ENCODE results near the gene HIC1.

Gene HIC1

DNA sequence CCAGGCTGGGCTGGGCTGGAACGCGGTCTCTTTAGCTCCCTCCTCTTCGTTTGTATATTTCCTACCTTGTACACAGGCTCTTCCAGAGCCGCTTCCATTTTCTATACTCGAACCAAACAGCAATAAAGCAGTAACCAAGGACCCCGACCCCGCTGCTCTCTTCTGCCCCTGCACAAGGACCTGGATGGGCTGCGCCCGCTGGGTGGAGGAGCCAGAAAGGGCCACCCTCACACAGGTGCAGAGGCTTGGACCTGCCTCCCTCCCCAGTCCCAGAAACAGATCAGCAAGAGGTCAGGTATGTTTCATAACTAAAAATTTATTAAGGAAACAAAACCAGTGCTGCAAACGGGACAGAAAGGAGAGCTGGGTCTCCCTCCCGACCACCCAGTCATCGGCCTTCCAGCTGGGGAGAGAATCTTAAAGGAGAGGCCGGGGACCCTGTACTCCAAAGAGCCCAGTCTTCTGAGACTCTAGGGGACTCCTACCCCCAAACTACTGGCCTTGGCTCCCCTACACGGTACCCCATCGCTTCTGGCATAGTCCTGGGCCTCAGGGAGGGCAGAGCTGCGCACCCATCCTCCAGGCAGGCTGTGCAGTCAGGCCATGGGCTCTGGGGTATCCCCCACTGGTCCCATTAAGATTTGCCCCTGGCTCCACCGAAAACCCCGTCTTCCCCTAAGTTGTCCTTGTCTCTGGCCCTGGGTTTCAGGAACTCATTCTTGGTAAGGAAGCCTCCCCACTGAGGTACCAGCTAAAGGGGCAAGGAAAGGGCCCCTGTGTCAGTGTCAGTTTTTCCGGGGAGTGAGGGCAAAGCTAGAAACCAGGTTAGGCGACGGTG lies 4.9 kb downstream of the HIC1 start:
- H3K4me3 ChIP-seq (ENCODE audit: low read depth, low read length) = no peak overlapping the region

DNA sequence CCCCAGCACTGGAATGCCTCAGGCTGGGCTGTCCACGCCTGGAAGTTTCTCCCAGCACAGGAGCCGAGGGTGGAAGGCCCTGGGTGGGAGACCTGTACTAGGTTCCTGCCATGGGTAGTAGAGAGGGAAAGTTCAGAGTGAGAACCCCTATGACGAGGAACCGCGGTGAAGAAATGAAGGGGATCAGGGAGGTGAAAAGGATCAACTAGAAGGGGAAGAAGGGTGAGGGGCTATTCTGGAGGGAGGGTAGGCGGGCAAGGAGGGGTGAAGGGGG lies 5.4 kb downstream of the HIC1 start:
- H3K4me3 ChIP-seq (ENCODE audit: low read depth, low read length) = no peak overlapping the region

DNA sequence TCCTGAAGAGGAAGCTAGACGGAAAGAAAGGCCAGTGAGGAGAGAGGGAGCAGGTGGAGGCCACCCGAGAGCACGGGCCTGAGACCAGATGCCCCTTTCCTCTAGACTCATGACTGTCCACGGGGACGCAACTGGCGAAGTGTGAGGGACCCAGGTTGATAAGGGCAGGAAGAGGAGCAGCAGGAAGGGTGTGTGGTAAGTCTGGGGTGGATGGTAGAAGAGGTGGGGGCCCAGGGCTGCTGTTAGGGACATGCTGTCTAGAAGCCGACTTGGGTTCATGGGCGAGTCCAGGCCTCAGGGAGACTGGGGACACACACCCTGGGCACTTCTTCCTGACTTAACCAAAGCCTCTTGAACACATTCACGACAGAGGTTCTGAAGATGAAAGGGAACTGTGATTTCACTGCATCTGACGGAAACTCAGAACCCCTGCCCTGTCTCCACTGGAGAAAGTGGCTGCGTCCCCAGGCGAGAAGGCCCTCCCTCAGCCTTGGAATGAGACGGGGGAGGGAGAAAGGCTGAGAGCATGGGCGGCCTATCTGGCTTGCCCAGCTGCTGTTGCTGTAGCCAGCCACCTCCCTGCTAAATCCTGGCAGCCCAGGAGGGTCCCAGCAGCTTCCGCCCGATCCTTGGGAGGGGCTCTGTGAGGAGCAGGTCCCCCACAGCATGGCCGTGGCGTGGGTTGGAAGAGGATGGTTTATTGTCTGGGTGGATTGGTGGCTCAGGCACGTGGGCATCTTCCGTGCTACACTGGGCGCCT lies 6.0 kb downstream of the HIC1 start:
- no peak overlapping the region for H3K4me3 ChIP-seq (ENCODE audit: low read depth, low read length)

DNA sequence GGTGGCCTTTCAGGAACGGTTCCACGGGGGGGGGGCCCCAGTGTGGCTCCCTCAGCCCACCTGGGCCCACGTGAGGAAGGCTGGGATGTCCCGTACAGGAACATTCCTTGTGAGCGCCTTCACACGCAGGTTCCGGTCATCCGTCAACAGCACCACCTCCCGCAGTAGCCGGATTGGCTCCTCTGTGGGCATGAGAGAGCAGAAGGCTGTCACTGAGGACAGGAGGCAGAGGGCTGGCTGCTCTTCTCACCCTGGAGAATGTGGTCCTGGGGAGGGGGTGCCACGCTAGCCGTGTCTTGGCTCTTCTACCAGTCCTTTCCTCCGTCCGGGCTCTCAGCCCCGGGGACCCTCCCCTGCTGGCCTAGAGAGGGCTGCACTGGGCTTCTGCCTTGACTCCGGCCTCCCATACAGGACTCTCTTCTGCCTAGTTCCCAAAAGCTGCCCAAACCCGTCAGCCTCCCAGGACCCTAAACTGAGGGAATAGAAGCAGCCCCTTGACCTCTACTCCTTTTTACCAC lies 6.6 kb downstream of the HIC1 start:
- H3K4me3 ChIP-seq (ENCODE audit: low read depth, low read length) = no peak overlapping the region

DNA sequence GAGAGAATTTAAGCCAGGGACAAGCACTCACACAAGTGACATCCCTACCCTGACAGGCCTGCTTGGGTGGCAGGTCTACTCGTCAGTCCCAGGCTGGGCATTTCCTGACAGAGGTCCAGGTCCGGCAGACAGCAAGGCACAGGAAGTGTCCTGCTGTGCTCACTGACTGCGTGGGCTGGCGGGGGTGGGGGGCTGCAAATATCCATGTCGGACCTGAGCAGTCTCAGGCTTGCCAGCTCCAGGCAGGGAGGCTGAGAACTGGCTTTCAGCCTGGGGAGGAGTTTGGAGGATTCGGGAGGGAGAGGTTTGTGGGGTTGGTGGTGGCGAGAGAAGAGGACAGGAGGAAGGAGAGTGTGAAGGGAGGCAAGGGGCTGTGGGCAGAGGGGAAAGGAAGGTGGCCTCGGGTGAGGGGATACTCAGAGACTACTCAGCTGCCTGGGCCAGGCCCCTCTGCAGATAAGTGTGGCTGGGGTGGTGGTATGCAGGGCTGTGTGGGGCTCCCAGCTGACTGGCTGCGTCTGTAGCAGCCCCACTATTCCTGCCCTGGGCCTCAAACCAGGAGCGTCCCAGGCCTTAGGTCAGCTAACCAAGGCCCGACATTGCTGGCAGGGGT lies 7.8 kb downstream of the HIC1 start:
- no peak overlapping the region for H3K4me3 ChIP-seq (ENCODE audit: low read depth, low read length)

DNA sequence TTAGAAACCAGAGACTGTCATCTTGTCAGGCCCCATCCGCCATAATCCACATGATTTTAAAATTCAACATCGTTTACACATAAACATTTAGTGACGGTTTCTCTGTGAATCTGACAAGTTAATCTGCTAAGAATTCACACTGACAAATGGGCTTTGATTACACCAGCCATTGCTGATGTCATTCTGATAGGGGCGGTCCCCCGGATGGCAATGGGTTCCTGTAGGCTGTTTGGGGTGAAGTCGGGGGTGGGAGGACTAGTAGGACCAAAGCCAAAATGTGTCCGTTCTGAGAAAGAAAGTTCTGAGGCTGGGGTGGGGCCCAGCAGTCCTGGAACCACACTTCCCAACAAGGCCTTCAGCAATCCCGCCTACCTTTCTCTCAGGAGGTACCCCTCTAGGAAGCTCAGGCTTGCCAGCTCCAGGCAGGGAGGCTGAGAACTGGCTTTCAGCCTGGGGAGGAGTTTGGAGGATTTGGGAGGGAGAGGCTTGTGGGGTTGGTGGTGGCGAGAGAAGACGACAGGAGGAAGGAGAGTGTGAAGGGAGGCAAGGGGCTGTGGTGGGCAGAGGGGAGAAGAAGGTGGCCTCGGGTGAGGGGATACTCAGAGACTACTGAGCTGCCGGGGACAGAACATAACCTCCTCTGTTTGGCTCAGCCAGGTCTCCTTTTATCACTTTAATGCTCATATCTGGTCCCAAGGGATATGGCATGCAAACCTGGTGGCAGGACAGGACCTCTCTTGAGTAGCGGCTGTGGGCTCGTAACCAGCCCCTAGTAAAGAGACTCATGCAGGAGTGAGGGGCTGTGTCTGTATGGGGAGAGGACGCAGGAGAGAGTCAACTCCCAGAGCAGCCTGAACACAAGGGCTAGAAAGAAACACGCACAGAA lies 8.6 kb downstream of the HIC1 start:
- no peak overlapping the region for H3K4me3 ChIP-seq (ENCODE audit: low read depth, low read length)

DNA sequence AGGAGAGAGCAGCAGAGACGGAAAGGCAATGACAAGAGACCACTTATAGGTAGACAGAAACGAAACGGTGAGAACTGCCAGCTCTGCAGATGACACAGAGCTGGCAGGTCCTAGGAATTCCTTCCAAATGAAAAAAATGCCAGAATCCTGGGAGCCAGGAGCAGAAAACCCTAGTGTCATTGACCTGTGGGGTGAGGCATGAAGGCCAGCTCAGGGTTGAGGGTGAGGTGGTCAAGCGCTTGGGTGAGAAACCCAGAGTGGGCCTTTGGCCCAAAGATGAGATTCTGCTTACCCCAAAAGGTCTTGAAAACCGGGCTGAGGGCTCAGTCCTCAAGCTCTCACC lies 9.2 kb downstream of the HIC1 start:
- H3K4me3 ChIP-seq (ENCODE audit: low read depth, low read length) = no peak overlapping the region

DNA sequence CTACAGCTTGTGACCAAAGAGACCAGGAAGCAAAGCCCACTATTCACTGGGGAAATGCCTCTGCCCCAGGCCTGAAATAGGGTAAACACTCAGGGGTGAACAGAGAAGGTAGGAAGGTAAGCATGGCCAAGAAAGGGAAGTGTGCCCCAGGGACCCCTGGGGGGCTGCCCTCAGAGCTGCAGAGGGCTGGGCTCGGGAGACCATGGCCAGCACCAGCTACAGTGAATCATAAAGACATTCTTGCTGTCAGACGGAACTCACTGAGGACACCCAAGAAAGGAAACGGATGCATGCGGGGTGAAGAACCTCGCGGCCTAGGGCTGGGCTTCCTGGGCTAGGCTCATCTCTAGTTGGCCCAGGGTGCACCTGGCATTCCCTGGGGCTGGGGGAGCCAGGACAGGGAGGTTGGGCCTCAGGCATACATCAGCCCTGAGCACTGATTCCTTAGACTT lies 9.6 kb downstream of the HIC1 start:
- no peak overlapping the region for H3K4me3 ChIP-seq (ENCODE audit: low read depth, low read length)

DNA sequence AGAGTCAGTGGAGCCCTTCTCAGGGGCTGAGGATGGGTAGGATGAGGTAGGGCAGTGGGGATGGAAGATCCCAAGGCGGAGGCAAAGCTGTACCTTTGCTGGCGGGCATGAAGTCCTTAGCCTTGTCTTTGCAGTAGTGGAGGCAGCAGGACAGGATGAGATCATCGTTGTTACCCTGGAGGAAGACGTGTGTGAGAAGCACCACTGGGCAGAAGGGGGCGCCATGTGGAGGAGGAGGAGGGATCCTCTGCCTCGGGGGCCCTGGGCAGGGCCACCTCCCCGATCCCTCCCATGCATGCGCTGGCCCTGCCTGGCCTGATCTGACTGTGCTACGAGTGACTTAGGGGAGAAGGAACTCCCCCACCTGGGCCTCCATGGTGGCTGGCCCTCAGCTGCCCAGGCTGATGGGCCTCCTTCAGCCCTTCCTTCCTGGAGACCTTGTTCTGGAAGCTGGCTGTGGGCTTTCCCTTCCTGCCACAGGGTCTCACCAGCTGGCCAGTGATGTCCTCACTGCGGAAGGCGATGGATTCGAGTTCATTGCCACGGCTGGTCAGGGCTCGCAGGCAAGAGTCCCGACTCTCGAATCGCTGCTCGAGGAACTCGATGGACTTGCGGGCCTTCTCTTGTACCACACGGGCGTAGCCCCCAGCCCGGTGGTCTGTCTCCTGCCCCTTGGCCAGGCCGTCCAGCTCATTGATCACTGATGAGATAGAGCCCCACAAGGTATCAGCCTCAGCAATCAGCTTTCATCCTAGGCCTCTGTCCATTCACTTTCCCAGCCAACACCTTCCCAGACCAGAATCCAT lies 10.3 kb downstream of the HIC1 start:
- no peak overlapping the region for H3K4me3 ChIP-seq (ENCODE audit: low read depth, low read length)

DNA sequence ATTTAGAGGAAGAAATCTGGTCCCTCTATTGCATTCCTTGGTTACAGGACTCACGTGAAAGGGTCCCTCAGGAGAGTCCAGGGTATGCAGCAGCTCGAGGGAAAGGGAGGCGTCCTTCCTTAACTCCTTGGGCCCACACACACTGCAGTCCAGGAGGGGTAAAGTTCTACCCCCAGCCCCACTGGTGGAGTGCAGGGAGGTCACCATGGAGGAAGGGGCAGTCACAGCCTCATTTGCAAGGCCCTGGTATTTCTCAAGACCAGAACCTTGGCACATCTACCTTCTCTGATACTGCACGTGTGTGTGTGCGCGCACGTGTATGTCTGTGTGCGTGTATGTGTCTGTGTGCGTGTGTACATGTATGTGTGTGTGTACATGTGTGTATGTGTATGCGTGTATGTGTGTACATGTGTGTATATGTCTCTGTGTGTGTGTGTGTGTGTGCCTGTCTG lies 11.1 kb downstream of the HIC1 start:
- H3K4me3 ChIP-seq (ENCODE audit: low read depth, low read length) = no peak overlapping the region

DNA sequence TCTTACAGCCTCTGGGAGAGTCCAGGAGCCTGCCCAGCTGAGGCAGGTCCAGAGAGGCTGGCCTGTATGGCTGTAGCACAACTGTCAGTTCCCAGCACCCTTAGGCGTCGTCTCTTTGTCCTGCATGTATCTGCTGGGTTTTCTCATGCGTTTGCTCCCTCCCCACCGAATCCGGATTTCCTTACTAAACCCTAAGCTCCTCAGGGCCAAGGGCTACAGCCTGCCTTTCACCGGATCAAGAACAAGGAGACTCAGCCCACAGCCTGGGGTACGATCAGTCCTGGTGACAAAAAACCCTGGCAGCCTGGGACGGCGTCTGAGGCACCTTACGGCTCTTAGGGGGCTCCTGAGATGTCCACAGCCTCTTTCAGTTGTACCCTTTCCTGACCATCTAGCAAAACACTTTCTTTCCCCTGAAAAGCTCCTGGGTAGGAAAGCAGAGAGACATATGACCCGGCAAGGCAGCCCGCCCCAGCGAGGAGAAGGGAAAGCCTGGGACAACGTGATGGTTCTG lies 12.2 kb downstream of the HIC1 start:
- no peak overlapping the region for H3K4me3 ChIP-seq (ENCODE audit: low read depth, low read length)

DNA sequence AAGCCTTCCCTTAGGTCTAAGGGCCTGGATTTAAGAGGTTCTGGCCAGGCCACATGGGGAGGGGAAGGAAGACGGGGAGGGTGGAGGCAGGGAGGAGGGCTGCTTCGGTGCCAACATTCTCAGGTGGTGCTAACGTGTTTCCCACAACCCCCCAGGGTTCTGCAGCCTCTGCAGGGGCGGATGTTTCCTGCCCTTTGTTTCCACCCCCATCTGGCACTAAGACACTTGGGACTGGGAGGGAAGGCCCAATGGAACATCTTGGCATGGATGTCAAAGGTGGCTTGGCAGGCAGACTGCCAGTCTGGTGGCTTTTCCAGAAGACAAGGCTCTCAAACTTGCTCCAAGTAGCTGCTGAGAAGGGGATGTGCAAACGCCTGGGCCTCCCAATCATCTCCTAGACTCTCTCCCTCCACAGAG lies 12.7 kb downstream of the HIC1 start:
- H3K4me3 ChIP-seq (ENCODE audit: low read depth, low read length) = no peak overlapping the region

DNA sequence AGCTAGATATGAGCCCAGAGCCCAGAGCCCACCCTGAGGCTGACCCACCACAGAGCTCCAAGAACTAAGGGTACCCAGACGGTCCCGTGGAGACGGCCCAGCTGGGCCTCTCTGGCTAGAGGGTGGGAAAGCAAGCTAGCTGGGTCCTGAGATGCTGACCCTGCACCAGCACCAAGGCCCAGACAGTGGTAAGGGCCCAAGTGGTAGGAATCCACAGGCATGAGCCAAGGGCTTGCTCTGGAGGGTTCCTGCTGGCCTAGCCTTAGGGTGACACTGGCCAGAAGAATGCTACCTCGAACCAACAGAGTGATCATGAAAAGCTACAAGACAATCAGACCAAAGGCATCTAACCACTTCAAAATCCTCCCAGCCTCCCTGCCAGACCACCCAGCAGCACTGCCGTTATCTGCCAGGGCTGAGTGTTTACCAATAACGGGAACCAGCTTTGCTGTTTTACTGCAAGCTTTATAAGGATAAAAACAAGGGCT lies 13.2 kb downstream of the HIC1 start:
- no peak overlapping the region for H3K4me3 ChIP-seq (ENCODE audit: low read depth, low read length)

DNA sequence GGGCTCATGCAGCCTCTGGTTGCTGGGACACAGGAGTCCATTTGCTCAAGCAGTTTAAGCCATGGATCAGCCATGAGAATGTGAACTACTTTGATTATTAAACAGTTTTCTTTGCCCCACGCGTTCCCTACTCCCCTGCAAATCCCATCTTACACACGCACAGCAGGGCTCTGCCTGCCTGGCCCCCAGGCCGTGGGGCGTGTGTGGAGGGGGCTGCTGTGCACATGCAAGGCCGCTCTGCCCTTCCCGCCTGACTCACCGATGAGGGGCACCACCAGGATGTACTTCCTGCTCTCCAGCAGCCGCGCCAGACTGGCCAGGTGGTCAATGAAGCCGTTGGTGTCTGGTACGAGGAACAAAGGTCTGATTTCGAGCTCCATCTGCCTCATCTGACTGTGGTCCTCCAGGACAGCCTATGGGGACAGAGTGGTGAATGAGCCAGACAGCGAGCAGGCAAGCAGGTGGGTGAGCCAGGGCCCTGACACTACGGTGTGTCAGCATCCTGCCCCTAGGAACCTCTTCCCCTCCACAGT lies 13.7 kb downstream of the HIC1 start:
- no peak overlapping the region for H3K4me3 ChIP-seq (ENCODE audit: low read depth, low read length)

DNA sequence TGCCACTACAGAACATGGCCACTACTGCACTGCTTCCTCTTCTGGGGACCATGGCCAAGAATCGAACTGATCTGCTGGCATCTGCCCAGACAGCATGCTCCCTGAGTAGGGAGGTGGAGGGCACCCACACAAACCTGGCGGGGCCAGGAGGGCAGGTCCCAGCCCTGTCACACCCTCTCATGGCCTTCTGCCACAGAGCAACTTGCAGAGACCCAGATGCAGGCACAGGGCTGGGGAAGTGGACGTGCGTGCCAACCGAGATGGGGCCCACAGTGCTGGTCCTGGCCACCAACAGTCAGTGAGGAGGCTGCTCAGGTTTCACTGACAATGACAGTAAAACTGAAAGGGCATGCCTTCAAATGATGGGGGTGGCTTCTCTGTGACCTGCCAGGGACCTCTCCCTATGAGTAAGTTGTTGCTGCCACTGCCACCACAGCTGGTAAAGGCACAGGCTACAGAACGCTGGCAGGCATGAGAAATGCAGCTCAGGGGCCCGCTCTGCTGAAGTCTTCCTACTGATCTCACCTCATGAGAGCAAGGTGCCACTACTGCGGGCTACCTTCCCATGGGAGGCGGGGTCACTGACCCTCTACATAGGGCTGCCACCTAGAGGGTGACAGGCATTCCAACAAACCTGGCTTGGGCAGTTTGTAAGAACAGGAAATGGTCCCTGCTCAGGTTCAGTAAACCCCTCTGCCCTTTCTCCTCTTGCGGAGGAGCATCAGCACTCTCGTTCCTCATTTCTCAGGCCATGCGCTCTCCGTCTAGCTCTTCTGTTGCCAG lies 15.5 kb downstream of the HIC1 start:
- H3K4me3 ChIP-seq (ENCODE audit: low read depth, low read length) = no peak overlapping the region

DNA sequence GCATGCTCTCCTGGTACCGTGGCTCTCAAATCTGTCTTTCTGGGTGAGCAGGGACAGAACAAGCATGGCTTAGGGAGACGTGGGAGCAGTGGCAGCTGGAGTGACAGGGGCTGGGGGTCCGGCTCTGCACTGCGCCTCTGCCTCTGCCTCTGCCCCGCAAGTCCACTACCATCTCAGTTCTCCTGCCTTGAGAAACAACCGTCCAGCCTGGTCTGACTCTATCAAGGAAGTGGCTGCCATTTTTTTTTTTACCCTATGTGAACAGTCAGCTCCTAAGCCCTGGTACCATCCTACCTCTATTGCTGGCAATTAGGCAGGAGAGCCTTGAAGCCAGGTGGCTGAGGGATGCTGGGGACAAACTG lies 16.1 kb downstream of the HIC1 start:
- no peak overlapping the region for H3K4me3 ChIP-seq (ENCODE audit: low read depth, low read length)

DNA sequence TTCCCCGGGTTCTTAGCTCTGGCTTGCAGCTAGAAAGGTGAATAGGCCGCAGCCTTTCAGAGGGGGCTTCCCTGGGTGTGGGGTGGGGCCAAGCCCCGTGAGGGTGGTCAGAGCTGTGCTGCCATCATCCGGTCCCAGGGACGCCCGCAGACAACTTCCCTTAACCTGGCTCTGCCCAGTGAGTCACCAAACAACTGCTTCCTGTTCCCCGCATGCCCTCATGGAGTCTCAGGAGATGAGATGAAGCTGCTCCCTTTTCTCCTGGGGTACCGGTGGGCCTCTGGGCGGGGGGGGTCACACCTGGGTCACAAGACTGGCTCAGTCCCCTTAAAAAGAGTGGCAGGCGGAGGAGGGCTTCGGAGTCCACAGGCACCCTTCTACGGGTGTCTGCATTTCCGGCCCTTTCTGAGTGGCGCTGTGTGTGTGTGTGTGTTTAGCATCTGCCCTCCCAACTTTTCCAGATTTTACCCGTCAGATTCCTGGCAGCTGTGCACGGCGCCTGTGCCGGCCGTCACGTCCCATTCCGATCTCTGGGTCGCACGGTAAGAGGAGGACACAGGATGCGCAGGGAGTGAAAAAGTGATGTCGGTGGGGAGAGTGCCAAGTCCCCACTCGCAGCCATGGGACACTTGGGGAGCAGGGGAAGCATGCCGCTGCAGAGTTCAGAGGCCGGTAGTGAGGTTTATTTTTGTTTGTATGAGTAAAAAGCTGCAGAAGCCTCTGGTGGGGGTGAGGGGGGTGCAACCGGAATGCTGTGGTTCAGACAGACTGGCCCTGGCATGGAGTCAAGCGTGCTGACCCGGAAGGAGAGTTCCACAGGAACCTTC lies 16.8 kb downstream of the HIC1 start:
- no peak overlapping the region for H3K4me3 ChIP-seq (ENCODE audit: low read depth, low read length)

DNA sequence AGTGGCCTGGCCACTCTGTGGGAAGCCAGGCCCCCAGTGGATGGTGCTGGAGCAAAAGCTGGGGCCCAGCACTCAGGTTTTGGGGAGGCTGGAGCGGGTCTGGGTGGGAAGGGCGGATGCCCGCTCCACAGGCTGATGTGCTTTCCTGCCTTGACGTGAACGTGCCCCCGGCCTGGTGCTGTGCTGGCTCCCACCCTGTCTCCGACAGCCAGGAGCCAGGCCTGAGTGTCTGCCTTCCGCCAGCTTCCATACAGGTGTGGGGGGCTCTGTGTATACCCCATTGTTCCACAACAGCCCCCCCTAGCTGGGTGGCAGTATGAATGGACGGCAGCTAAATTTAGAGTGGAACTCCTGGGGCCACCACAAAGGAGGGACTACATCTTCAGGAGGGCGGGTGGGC lies 20.0 kb downstream of the HIC1 start:
- H3K4me3 ChIP-seq (ENCODE audit: low read depth, low read length) = no peak overlapping the region

All from iPS-11a (cell line).